C4-2B (cell line): Measurements from ENCODE around the gene WDR5.

Experiments
- H3K27ac ChIP-seq: fragments of 450-650 bp; 2 replicates; pipeline ENCODE4 v1.5.1; 2017
- ZFX ChIP-seq: fragments of 450-650 bp; IDR thresholded peaks from 2 replicates; pipeline ENCODE4 v1.6.1; 2017
- TF ChIP-seq, protein P1 (sequence below): fragments of 450-650 bp; conservative IDR thresholded peaks from 2 replicates; pipeline ENCODE4 v1.5.1; 2017; ENCODE audit warnings: mild to moderate bottlenecking

WDR5 gene

DNA sequence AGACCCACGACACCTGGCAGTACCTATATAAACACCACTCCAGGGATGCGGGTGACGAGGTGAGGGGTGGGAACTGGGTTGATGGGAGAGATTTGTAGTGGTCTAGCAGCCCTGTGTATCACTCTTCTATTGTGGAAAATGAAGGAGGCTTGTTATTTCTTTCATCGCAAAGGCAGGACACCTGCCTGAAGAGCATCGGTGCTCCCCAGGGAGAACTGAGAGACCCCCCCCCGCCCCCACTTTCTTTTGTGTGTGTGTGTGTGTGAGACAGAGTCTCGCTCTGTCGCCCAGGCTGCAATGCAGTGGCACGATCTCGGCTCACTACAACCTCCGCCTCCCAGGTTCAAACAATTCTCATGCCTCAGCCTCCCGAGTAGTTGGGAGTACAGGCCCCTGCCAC lies 8.3 kb upstream of the WDR5 start:
- H3K27ac ChIP-seq, result no peak overlapping the region
- TF ChIP-seq, protein P1, sequence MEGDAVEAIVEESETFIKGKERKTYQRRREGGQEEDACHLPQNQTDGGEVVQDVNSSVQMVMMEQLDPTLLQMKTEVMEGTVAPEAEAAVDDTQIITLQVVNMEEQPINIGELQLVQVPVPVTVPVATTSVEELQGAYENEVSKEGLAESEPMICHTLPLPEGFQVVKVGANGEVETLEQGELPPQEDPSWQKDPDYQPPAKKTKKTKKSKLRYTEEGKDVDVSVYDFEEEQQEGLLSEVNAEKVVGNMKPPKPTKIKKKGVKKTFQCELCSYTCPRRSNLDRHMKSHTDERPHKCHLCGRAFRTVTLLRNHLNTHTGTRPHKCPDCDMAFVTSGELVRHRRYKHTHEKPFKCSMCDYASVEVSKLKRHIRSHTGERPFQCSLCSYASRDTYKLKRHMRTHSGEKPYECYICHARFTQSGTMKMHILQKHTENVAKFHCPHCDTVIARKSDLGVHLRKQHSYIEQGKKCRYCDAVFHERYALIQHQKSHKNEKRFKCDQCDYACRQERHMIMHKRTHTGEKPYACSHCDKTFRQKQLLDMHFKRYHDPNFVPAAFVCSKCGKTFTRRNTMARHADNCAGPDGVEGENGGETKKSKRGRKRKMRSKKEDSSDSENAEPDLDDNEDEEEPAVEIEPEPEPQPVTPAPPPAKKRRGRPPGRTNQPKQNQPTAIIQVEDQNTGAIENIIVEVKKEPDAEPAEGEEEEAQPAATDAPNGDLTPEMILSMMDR, result no peak
- no peak for TF ChIP-seq ZFX

DNA sequence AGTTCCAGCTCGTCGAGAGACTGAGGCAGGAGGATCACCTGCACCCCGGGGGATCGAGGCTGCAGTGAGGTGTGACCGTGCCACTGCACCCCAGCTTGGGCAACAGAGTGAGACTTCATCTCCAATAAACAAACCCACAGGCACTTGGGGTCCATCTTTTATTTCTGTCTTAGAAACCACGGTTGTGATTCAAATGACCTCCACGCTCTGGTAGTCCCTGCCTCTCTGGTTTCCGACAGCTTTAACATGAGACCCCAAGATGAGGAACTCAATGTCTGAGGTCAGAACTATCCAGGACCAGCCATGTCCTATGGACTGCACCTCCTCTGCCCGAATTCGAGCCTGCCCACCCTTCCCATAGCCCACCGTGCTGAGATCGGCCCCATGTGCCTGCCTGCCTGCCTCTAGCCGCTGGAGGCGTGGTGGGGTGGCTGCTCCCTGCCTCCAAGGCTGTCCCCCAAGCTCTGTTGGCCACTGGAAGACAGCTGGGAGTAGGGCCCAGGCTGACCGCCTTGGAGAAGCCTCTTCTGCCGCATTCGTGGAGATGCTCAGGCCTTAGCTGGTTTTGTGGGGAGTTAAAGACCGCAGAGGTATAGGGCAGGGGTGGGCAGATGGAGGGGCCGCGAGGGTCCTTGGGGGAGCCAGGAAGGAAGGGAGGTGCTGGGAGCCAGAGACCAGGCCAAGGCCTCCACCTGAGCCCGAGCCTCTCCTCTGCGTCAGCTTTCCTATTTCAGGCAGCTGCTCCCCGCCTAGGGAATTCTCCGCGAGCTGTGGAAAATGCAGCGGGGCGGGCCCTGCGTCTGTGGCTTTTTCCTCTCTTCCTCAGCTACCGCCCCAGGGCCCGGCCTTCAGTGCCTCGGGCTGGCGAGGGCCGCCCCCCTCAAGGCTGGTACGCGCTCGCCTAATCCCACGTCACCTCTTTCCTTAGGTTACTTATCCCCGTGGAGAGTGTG lies 6.9 kb upstream of the WDR5 start:
- TF ChIP-seq ZFX, result no peak
- H3K27ac ChIP-seq, result no peak overlapping the region

DNA sequence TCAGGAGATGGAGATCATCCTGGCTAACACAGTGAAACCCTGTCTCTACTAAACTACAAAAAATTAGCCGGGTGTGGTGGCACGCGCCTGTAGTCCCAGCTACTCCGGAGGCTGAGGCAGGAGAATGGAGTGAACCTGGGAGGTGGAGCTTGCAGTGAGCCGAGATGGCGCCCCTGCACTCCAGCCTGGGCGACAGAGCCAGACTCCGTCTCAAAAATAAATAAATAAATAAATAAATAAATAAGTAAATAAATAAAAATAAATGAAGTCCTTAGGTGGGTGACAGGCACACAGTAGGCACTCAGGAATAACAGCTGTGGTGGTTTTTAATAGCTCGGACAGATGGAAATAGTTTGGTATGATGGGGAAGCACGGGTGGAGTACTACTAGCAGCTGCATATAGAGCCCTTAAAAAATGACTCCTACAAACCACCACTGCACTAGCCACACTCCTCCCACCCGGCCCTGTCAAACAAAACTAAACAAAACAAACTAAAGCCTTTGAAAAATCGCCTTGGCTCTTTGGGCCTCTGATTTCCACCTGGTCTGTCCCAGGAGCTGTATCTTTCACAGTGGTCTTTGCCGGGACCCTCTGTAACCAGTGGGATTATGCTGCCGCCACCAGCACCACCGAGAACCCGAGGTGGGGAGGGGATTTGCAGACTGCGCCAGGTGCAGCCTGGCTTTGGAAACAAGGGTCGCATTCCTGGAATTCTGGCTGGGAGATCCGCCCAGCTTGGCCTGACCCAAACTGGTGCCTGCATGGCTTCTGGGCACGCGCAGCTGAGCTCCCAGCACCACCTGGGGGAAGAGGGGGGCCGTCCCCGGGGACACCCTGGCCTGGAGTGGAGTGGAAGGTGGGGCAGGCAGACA lies 5.1 kb upstream of the WDR5 start:
- H3K27ac ChIP-seq, result no peak overlapping the region
- TF ChIP-seq ZFX, result no peak
- TF ChIP-seq, protein P1, result no peak

DNA sequence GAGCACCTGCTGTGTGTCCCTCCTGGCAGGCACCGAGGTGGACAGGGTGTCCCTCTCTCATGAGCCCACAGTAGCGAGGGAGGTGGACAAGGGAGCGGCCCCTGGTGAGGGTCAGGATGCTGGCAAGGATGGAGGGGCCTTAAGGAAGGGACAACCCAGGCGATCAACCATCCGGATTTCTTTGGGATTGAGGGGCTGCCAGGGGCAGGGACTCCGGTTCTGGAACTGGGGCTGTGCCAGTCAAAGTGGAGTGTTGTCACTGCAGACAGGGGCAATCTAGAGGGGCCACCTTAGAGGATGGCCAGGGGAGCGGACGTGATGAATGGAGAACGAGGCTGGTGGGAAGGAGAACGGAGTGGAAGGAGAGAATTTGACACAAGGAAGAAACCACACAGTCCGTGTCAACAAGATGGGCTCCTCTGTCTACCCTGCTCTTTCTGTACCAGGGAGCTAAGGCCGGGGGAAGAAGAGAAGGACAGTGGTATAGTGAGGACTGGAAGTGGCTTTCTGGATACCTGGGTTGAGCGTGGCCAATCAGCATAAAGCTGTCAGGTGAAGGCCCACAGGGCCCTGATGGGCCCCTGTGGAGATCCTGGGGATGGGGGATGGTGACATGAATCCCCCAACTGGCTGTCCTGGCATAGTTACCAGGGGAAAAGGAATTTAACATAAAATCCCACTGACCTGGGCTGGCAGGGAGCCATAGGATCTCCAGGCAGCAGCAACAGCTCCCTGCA lies 4.2 kb upstream of the WDR5 start:
- no peak overlapping the region for H3K27ac ChIP-seq
- TF ChIP-seq ZFX, result no peak
- TF ChIP-seq, protein P1, result no peak

DNA sequence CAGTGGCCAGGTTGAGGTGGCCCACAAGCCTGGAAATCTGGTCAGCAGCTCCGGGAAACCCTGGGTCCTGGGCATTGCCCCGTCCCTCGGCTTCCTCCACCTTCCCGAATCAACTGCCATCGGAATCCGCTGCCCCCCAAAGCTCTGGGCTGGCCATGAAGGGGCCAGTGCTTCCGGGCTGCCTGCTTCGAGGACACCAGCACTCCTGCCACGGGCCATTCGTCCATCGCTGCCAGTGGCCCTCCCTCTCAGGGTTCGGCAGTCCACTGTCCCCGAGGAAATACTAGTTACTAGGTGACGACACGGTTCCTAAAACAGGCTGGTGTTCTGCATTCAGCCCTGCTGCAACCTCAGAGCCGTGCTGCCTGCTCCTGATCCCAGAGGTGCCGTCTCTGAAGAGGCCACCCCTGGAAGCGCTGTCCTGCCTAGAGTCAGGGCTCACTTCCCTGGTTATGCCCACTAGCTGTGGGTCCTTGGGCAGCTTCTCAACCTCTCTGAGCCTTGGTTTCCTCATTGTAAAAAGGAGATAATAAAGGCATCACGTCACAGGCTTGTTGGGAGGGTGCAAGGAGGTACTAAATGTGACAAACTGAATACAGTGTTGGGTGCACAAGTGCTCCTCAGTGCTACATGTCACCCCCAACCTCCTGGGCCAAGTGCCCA lies 3.5 kb upstream of the WDR5 start:
- TF ChIP-seq, protein P1, result no peak
- TF ChIP-seq ZFX, result no peak
- H3K27ac ChIP-seq, result no peak overlapping the region

DNA sequence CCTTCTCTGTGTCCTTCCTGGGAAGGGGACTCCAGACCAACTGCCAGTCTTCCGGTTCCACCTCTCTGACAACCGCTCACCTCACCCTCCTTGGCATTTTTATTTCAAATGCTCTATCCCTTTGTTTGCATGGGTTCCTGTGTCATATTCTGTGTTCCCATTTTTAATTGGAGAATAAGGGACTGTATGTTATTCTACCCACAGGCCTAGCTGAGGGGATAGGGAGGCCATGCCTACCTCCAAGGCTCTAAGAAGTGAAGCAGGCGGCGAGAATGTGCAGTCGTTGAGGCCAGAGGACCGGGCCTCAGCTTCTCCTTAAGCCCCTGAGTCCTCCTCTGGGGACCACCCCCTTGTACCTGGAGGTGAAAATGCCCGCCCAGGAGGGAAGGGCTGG lies 936 bp upstream of the WDR5 start:
- TF ChIP-seq, protein P1, result no peak
- TF ChIP-seq ZFX, result no peak
- H3K27ac ChIP-seq, result peak overlapping the region; percentile 99
